Liver (tissue), 9 donors: ENCODE data around the gene DNAH10. TPM values are rescaled to one million over a fixed set of nuclear protein-coding genes. Genes with fewer than 3 reads are reported as not detected.

Experiments
- DNase-seq: peaks from one replicate; pipeline ENCODE4 v3.0.0-alpha.2; 2017; ENCODE audit warnings: low spot score
- H3K27ac ChIP-seq, 2 donors: one replicate each; pipeline ENCODE4 v1.7.0; 2013; ENCODE audit warnings: inconsistent platforms in 2 of 2, low read length in 2 of 2, control low read depth in 1 of 2, low read depth in 1 of 2, mild to moderate bottlenecking in 1 of 2
- H3K27me3 ChIP-seq, 4 donors: one replicate each; pipeline versions ENCODE4 v1.6.1 to v1.7.0; 2013; ENCODE audit warnings: low read length in 3 of 4, inconsistent platforms in 1 of 4, mild to moderate bottlenecking in 1 of 4, moderate library complexity in 1 of 4; ENCODE audit not compliant: control insufficient read depth in 4 of 4, insufficient read depth in 4 of 4
- H3K36me3 ChIP-seq, 4 donors: one replicate each; pipeline versions ENCODE4 v1.6.1 to v1.7.0; 2013; ENCODE audit warnings: low read length in 3 of 4, mild to moderate bottlenecking in 3 of 4, low read depth in 1 of 4, moderate library complexity in 1 of 4; ENCODE audit not compliant: control insufficient read depth in 4 of 4, insufficient read depth in 3 of 4
- H3K4me1 ChIP-seq, 4 donors: one replicate each; pipeline versions ENCODE4 v1.6.1 to v1.7.0; 2013; ENCODE audit warnings: low read length in 3 of 4, mild to moderate bottlenecking in 3 of 4, moderate library complexity in 1 of 4; ENCODE audit not compliant: control insufficient read depth in 4 of 4, insufficient read depth in 4 of 4
- H3K4me3 ChIP-seq, 3 donors: one replicate each; pipeline versions ENCODE4 v1.6.1 to v1.7.0; 2013; ENCODE audit warnings: low read length in 3 of 3, control low read depth in 1 of 3, low read depth in 1 of 3, mild to moderate bottlenecking in 1 of 3
- H3K9ac ChIP-seq, 2 donors: one replicate each; pipeline ENCODE4 v1.7.0; 2013; ENCODE audit warnings: low read length in 2 of 2, mild to moderate bottlenecking in 2 of 2, moderate library complexity in 2 of 2, control low read depth in 1 of 2, low read depth in 1 of 2
- H3K9me3 ChIP-seq, 4 donors: one replicate each; pipeline versions ENCODE4 v1.6.1 to v1.7.0; 2013; ENCODE audit warnings: low read length in 3 of 4; ENCODE audit not compliant: control insufficient read depth in 4 of 4
- ATF3 ChIP-seq: IDR thresholded peaks from 2 replicates; pipeline ENCODE4 v1.6.1; 2016; ENCODE audit warnings: antibody characterized with exemption
- CTCF ChIP-seq: fragments of 150-350 bp; IDR thresholded peaks from 2 replicates; pipeline ENCODE4 v1.5.1; 2017; ENCODE audit warnings: improper control_type of control experiment, low read depth, low read length; ENCODE audit not compliant: missing input control
- EGR1 ChIP-seq, 2 donors: IDR thresholded peaks; 2 replicates each; pipeline ENCODE4 v1.6.1; 2016 to 2018; ENCODE audit warnings: antibody characterized with exemption in 2 of 2, low read depth in 2 of 2
- FOXA1 ChIP-seq: IDR thresholded peaks from 2 replicates; pipeline ENCODE4 v1.6.1; 2016; ENCODE audit warnings: antibody characterized with exemption
- FOXA2 ChIP-seq: IDR thresholded peaks from 2 replicates; pipeline ENCODE4 v1.6.1; 2016; ENCODE audit warnings: antibody characterized with exemption
- GABPA ChIP-seq, 2 donors: IDR thresholded peaks in 1 of 2; conservative IDR thresholded peaks in 1 of 2; 2 replicates each; pipeline ENCODE4 v1.6.1; 2016; ENCODE audit warnings: antibody characterized with exemption in 2 of 2, mild to moderate bottlenecking in 1 of 2, moderate library complexity in 1 of 2
- HNF4A ChIP-seq, 2 donors: conservative IDR thresholded peaks; 2 replicates each; pipeline ENCODE4 v1.6.1; 2016; ENCODE audit warnings: antibody characterized with exemption in 2 of 2, mild to moderate bottlenecking in 2 of 2
- HNF4G ChIP-seq: IDR thresholded peaks from 2 replicates; pipeline ENCODE4 v1.6.1; 2016; ENCODE audit warnings: antibody characterized with exemption
- JUND ChIP-seq, 2 donors: IDR thresholded peaks; 2 replicates each; pipeline ENCODE4 v1.6.1; 2016; ENCODE audit warnings: antibody characterized with exemption in 2 of 2
- MAX ChIP-seq: IDR thresholded peaks from 2 replicates; pipeline ENCODE4 v1.6.1; 2016; ENCODE audit warnings: antibody characterized with exemption
- NR2F2 ChIP-seq: IDR thresholded peaks from 2 replicates; pipeline ENCODE4 v1.6.1; 2016; ENCODE audit warnings: antibody characterized with exemption
- RAD21 ChIP-seq, 2 donors: IDR thresholded peaks; 2 replicates each; pipeline ENCODE4 v1.6.1; 2016; ENCODE audit warnings: antibody characterized with exemption in 2 of 2, mild to moderate bottlenecking in 2 of 2
- REST ChIP-seq: IDR thresholded peaks from 2 replicates; pipeline ENCODE4 v1.6.1; 2016; ENCODE audit warnings: antibody characterized with exemption, mild to moderate bottlenecking
- RXRA ChIP-seq, 2 donors: IDR thresholded peaks; 2 replicates each; pipeline ENCODE4 v1.6.1; 2017 to 2018; ENCODE audit warnings: antibody characterized with exemption in 2 of 2, mild to moderate bottlenecking in 1 of 2
- SP1 ChIP-seq: IDR thresholded peaks from 2 replicates; pipeline ENCODE4 v1.6.1; 2018; ENCODE audit warnings: antibody characterized with exemption, mild to moderate bottlenecking
- TAF1 ChIP-seq: conservative IDR thresholded peaks from 2 replicates; pipeline ENCODE4 v1.6.1; 2016; ENCODE audit warnings: antibody characterized with exemption, mild to moderate bottlenecking
- YY1 ChIP-seq: IDR thresholded peaks from 2 replicates; pipeline ENCODE4 v1.6.1; 2016; ENCODE audit warnings: antibody characterized with exemption, mild to moderate bottlenecking
- WGBS: extraction: QIAGEN DNeasy Blood & Tissue Kit; methylation state at CpG from one replicate; pipeline ENCODE4 v1.1.7; 2013; 5-methylcytosine and 5-hydroxymethylcytosine counted together
- polyA plus RNA-seq, 2 donors: library from polyadenylated mRNA; stranded (reverse) in 1 of 2; unstranded in 1 of 2; fragments of 200-250 nt in 1 of 2; fragments of >200 nt in 1 of 2; fragmentation: Nextera tagmentation in 1 of 2; extraction: Ambion mirVana in 1 of 2; gene quantifications; one replicate each; pipeline versions ENCODE4 v1.2.1 to v1.2.3, GENCODE V29; 2013 to 2015
- total RNA-seq, 2 donors: library from RNA; depleted of rRNA; stranded (reverse); fragments of >200 nt; gene quantifications; one replicate each; pipeline ENCODE4 v1.2.3, GENCODE V29; 2014
- donor health status: healthy.
- donor health status: healthy.
- donor health status: healthy.
- donor health status: healthy.
- donor health status: healthy.

The DNAH10 gene
- total and polyA plus RNA-seq, 4 donors = 0.05 to 0.47 (median 0.07) TPM

GRCh38 chr12:123747309-123747708, 14.8 kb upstream of the DNAH10 start:
- H3K36me3 ChIP-seq = peaks cover 3 to 49% (median 24%) of the 10 kb centered on the region in 4 donors
- H3K9ac ChIP-seq = no peak overlapping the region
- no peak overlapping the region for H3K4me3 ChIP-seq
- H3K9me3 ChIP-seq = no peaks in the 10 kb centered on the region
- H3K27me3 ChIP-seq = no peaks in the 10 kb centered on the region
- no peaks in the 10 kb centered on the region for H3K4me1 ChIP-seq
- H3K27ac ChIP-seq = no peak overlapping the region
- TF ChIP-seq ATF3 (no peak), HNF4G (no peak), SP1 (no peak), FOXA2 (no peak), HNF4A (conservative IDR thresholded peaks at IDR 0.05) (no peak), JUND (IDR thresholded peaks at IDR 0.05) (no peak), YY1 (no peak), FOXA1 (no peak)
- WGBS = 85% methylated on average over 5 of the region's 5 CpGs
- no peak for DNase-seq

- no peak for TF ChIP-seq TAF1
- no peak for TF ChIP-seq MAX
- no peak for TF ChIP-seq RAD21 (IDR thresholded peaks at IDR 0.05)
- no peak for TF ChIP-seq SP1
- no peak overlapping the region for H3K27ac ChIP-seq
- no peak overlapping the region for H3K9ac ChIP-seq
- H3K9me3 ChIP-seq = no peaks in the 10 kb centered on the region
- H3K36me3 ChIP-seq = peaks cover 3 to 51% (median 22%) of the 10 kb centered on the region in 4 donors
- H3K4me1 ChIP-seq = no peaks in the 10 kb centered on the region
- no peak overlapping the region for H3K4me3 ChIP-seq
- H3K27me3 ChIP-seq = no peaks in the 10 kb centered on the region
- 89% methylated on average over 6 of the region's 6 CpGs for WGBS
- no peak for DNase-seq
Measured at GRCh38 chr12:123748161-123748560, 13.9 kb upstream of the DNAH10 start.

- H3K4me1 ChIP-seq = no peaks in the 10 kb centered on the region
- H3K36me3 ChIP-seq = peaks cover 3 to 53% (median 24%) of the 10 kb centered on the region in 4 donors
Measured at GRCh38 chr12:123748661-123749060, 13.4 kb upstream of the DNAH10 start.

More at GRCh38 chr12:123748661-123749060, 13.4 kb upstream of the DNAH10 start:
- no peak for DNase-seq
- no peak overlapping the region for H3K9ac ChIP-seq
- H3K27me3 ChIP-seq = no peaks in the 10 kb centered on the region
- WGBS = 92% methylated on average over 4 of the region's 4 CpGs
- no peak for TF ChIP-seq HNF4G
- no peak for TF ChIP-seq CTCF
- no peak for TF ChIP-seq MAX
- TF ChIP-seq RXRA (IDR thresholded peaks at IDR 0.05) = no peak
- no peak for TF ChIP-seq EGR1 (IDR thresholded peaks at IDR 0.05; ENCODE audit: low read depth in 2 of 2)
- no peak for TF ChIP-seq ATF3
- no peak for TF ChIP-seq FOXA1
- no peak for TF ChIP-seq RAD21 (IDR thresholded peaks at IDR 0.05)
- TF ChIP-seq NR2F2 = no peak
- no peak for TF ChIP-seq REST
- no peak for TF ChIP-seq GABPA (IDR thresholded peaks at IDR 0.05 in 1 of 2, conservative IDR thresholded peaks at IDR 0.05 in 1 of 2)
- TF ChIP-seq SP1 = no peak
- no peak overlapping the region for H3K4me3 ChIP-seq
- H3K9me3 ChIP-seq = no peaks in the 10 kb centered on the region
- no peak overlapping the region for H3K27ac ChIP-seq
